ENCODE results near the gene CTXND1.

The CTXND1 gene

DNA sequence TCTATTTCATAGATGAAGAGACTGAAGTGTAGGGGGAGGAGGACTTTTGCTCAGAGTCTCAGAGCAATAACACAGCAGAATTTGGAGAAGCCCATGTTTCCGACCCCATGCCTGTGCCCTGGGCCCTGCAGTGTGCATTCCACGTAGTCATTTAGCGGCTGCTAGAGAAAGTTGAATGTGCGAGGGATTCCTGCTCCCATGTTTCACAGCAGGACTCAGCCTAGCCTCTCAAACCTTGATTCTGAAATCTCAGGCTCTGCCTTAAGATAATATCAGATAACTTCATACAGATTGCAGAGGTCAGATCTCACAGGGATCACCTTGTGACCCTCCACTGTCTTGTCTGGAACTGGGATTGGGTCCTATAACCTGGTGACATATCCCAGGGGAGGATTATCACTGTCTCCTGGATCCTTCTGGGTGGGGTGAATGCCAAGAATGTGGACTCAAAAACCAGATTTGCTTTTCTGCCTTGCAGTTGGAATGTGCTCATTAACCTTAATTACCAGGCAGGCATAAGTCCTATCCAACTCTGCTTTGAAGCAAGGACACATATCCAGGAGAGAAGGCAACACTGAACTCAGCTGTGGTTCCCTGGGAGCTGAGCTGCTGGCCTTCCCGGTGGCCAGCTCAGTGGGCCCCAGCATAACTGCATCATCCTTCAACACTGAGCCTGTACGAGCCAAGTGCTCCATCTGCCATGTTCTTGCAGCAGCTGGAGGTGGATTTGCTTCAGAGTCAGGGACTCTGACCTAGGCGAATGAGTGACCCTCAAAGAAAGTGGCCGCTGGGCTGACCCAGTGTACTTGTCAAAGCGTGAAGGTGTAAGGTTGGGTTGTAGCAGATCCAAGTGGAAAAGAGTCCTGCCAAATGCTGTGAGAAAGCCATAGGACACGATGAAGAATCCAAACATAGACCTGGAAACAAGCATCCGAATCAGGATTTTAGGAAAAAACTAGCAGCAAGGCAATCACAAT lies 43.0 kb downstream of the CTXND1 start:
- no peak for DNase-seq

DNA sequence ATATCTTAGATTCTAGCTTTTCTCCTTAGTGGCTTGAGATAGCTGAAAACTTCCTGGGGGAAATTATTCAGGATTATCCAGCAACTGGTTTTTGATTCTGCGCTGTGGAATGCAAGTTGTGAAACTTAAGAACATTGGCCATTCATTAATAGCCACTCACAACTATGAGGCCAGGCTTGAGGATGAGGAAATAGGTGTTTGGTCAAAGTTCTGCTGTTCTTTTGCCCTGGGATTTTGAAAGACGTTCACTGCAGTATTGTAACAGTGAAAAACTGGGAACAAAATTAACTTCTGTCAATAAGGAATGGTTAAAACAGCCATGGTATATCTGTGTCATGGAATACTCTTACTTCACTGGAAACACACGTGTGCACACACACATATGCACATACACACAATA lies 44.1 kb downstream of the CTXND1 start:
- no peak for DNase-seq

- no peak for DNase-seq
Observed at GRCh38 chr15:80204231-80204630, 47.8 kb downstream of the CTXND1 start.

- no peak for DNase-seq
Observed at GRCh38 chr15:80203361-80203885, 48.6 kb downstream of the CTXND1 start.

GRCh38 chr15:80202641-80203360 lies 49.2 kb downstream of the CTXND1 start:
- no peak for DNase-seq

DNA sequence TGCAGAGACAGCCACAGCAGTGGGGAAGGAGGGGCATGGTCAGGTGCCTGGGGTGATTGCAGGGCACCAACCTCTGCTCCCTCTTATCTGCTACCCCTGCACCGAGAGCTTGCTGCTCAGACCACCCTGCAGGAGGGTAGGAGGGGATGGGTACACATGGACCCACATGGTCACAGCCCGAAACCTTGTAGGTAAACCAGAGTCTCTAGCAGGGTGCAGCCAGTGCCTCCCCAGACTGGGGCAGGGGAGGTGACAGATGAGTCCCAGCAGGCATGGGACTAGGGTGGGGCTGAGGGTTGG lies 50.0 kb downstream of the CTXND1 start:
- DNase-seq: no peak

- DNase-seq: no peak
Observed at GRCh38 chr15:80201256-80202015, 50.6 kb downstream of the CTXND1 start.

GRCh38 chr15:80199869-80200268 lies 52.1 kb downstream of the CTXND1 start:
- no peak for DNase-seq

- DNase-seq: no peak
Observed at GRCh38 chr15:80199366-80199765, 52.6 kb downstream of the CTXND1 start.

GRCh38 chr15:80194914-80195313 lies 57.1 kb downstream of the CTXND1 start:
- DNase-seq: no peak

DNA sequence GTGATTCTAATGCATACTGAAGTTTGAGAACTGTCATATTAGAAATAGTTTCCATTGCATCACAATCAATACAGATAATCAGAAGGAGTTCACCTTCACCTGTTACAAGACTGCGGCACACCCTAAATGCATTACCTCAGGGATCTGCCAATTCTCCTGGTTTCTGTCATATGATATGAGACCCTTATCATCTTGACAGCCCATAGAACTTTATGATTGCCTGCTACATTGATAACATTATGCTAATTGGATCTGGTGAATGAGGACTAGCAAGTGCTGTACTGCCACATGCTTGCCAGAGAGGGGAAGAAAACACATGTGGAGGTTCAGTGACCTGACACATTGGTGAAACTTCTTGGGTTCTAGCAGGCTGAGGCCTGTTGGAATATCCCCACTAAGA lies 57.8 kb downstream of the CTXND1 start:
- DNase-seq: no peak

- DNase-seq: no peak
Observed at GRCh38 chr15:80191897-80192595, 60.0 kb downstream of the CTXND1 start.

- no peak for DNase-seq
Observed at GRCh38 chr15:80191198-80191597, 60.8 kb downstream of the CTXND1 start.

DNA sequence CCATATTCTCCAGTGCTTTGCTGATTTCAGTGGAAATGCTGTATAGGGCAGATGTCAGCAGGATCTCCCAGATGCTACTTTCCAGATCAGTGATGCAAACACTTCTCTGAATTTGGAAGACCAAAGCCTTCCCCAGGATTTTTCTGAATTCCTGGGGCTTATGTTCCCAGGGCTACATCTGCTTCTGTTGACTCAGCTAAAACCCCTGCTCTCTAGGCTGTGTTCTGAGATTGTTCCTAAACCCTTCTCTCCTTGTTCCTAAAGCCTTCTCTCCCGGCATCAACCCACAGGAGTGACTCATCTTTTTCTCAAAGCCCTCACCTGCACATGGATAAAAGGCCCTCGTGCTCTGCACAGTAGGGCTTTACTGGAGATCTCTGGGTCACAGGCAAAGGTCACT lies 63.8 kb downstream of the CTXND1 start:
- DNase-seq: peak; percentile 14

- DNase-seq: no peak
Observed at GRCh38 chr15:80186597-80186996, 65.4 kb downstream of the CTXND1 start.

DNA sequence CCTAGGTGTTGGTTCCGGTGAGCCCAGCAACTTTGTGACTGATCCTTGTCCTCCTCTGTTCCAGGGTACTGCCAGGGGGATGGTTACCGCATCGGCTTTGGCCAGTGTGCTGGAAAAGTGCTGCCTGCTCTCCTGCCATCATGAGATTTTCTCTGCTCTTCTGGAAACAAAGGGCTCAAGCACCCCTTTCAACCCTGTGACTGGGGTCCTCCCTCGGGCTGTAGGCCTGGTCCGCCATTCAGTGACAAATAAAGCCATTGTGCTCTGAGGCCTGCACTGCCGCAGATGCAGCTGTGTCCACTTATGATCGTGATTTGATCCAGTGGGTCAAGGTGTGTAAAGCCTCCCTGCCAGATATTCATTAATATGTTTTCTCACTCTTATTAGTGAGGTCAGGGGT lies 65.9 kb downstream of the CTXND1 start:
- no peak for DNase-seq

GRCh38 chr15:80185152-80185551 lies 66.9 kb downstream of the CTXND1 start:
- DNase-seq: no peak

DNA sequence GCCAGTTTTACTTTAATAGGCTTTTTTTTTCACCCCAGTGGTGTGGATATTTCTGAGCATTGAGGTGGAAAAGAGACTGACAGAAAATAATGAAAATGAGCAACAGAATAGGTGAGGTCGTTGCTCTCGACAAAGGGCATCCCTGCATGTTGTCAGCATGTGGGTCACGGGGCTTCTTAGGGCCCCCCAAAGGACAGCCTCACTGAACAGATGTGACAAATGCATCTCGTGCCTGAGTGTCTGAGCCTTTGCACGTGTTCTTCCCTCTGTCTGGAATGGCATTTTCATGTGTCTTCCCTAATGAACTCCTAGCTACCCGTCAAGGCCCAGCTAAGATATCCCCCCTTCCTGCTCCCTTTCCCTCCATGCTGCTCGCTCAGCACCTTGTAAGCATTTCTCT lies 67.5 kb downstream of the CTXND1 start:
- DNase-seq: no peak

DNA sequence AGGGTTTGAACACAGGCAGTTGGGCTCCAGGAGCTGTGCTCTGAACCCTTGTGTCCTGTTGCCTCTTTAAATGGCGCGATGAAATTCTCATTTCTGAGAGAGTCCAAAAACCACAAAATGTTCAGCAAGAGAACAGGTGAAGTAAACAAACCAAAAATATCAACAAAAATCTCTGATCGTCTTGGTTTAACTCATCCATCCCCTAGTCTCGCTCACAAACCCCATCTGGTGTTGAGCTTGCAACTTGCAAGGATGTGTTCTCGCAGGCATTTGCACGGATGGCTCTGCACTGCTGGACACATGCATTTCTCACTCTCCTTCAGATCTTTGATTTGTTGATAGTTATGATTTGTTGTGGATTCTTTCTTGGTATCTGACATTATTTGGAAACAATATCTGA lies 68.1 kb downstream of the CTXND1 start:
- DNase-seq: peak; percentile 42

DNA sequence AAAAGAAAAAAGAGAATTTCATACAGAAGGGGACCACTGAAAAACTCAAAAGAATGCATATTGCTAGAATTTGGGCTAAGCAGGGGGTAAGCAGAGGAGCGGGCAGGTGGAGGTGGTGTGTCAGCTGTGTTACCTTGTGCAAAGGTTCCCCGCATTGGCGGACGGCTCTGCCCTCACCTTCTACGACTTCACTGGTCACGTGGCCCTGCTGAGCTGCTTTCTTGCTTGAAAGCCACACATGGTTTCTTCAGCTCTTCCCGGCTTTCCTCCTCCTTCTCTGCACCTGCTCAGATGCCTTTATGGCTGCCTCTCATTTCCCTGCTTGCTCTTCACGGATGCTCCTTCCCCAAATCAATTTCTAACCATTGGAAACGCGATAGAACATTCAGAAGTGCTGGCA lies 68.7 kb downstream of the CTXND1 start:
- no peak for DNase-seq

DNA sequence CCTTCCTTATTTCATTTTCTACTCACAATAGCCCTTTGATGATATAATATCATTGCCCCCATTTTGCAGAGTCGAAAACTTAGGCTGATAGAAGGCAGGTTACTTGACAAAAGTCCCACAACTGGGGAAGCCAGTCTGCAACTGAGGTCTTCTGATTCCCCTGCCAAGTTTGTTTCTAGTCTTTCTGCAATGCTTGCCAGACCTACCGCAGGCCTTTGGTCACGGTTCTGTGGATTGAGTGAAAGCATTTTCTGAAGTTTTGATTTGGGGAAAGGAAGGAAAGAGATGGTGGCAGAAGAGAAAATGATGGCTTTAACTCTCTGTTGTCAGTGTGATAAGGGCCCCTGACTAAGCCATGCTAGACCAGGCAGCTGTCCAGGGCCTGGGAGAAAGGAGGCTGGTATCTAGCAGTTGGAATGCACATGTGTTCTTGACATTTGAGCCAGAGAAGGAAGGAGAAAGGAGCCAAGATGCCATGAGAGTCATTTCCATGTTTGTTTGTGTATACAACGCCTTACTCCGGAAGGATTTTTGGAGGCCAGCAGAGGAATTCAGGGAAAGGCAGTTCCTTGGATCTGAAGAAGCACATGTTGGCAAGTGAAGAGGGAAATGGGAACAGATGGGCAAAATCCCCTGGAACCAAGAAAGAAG lies 69.3 kb downstream of the CTXND1 start:
- peak; percentile 48 for DNase-seq

GRCh38 chr15:80180986-80181385 lies 71.0 kb downstream of the CTXND1 start:
- DNase-seq: no peak
